Measurements from ENCODE around the gene LAMA2.

DNA sequence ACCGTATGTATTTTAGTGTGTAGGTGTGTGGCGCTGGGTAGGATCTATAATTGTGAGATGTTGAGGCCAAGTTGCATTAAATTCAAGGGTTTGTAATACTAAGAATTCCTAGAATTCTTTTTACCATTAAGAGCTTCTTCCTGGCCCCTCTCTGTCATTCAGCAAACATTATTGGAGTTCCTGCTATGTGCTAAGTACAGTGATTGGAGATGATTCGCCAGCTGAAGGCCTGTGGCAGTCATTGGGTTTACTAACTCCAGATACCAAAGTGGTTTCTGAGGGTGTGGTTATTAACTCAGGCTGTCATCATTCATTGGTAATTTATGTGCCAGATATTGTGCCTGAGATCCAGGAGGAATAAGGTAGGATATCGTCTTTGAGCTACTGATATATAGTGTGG lies 167.1 kb downstream of the LAMA2 start:
- TF ChIP-seq CTCF (IDR thresholded peaks at IDR 0.05) (no peak), TCF7L2 (IDR thresholded peaks at IDR 0.05; ENCODE audit: low read depth, low read length) (no peak)
